ENCODE measurements around the gene DNASE1.

DNA sequence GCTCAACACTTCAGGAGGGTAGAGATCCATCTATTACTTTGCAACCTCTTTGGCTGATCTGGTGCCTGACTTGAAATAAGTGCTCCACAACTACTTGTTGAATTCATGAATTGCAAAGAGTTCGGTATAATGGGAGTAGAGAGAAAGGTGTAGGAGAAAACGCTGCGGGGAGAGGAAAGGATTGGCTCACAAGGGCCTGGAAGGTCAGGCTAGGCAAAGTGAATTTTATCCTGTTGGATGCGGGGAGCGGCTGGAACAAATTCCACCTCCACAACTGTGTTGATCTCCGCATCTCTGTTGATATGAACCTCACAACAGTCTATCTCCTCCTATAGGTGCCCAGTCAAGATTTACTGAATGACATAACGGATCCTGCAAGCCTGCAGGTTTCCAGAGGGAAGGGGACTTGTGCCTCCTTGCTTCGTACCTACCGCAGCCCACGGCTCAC, 43.8 kb upstream of the DNASE1 start:
- TF ChIP-seq EP300 (IDR thresholded peaks at IDR 0.05) (no peak), POLR2AphosphoS5 (IDR thresholded peaks at IDR 0.05) (no peak), POLR2A (IDR thresholded peaks at IDR 0.05) (no peak)
- TF ChIP-seq, protein P1, sequence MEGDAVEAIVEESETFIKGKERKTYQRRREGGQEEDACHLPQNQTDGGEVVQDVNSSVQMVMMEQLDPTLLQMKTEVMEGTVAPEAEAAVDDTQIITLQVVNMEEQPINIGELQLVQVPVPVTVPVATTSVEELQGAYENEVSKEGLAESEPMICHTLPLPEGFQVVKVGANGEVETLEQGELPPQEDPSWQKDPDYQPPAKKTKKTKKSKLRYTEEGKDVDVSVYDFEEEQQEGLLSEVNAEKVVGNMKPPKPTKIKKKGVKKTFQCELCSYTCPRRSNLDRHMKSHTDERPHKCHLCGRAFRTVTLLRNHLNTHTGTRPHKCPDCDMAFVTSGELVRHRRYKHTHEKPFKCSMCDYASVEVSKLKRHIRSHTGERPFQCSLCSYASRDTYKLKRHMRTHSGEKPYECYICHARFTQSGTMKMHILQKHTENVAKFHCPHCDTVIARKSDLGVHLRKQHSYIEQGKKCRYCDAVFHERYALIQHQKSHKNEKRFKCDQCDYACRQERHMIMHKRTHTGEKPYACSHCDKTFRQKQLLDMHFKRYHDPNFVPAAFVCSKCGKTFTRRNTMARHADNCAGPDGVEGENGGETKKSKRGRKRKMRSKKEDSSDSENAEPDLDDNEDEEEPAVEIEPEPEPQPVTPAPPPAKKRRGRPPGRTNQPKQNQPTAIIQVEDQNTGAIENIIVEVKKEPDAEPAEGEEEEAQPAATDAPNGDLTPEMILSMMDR (IDR thresholded peaks at IDR 0.05) = no peak

Measured in upper lobe of left lung (tissue), 4 donors.